ENCODE measurements around the gene FFAR1. TPM values are rescaled to one million over a fixed set of nuclear protein-coding genes. Genes with fewer than 3 reads are reported as not detected.

The FFAR1 gene
- total RNA-seq, 2 experiments from 2014 or later, result 0.08 TPM; not detected in 1

Other genes starting within 250 kb of the FFAR1 start
- gene FXYD3, start 232.1 kb upstream of the FFAR1 start, total RNA-seq, result not detected
- not detected for gene LGI4, start 212.8 kb upstream of the FFAR1 start, total RNA-seq
- gene FXYD1, start 209.1 kb upstream of the FFAR1 start, total RNA-seq, result 1 to 10 TPM; 1.1 TPM
- under 1 TPM; 0.54 to 0.62 TPM for gene FXYD7, start 204.6 kb upstream of the FFAR1 start, total RNA-seq
- gene FXYD5, start 193.2 kb upstream of the FFAR1 start, total RNA-seq, result 100 to 1,000 TPM; 272 to 275 TPM
- gene FAM187B, start 119.2 kb upstream of the FFAR1 start, total RNA-seq, result not detected
- gene LSR, start 98.9 kb upstream of the FFAR1 start, total RNA-seq, result 10 to 100 TPM; 40.6 to 43.9 TPM
- gene USF2, start 78.9 kb upstream of the FFAR1 start, total RNA-seq, result 100 to 1,000 TPM; 105 to 109 TPM
- gene HAMP, start 65.4 kb upstream of the FFAR1 start, total RNA-seq, result under 1 TPM; 0.32 to 0.37 TPM
- under 1 TPM; 0.20 to 0.29 TPM for gene MAG, start 55.7 kb upstream of the FFAR1 start, total RNA-seq
- 1 to 10 TPM; 3.0 to 3.2 TPM for gene CD22, start 18.7 kb upstream of the FFAR1 start, total RNA-seq
- 1 to 10 TPM; 1.2 to 1.3 TPM for gene FFAR3, start 10.6 kb downstream of the FFAR1 start, total RNA-seq
- under 1 TPM in 1 of 2 experiments, not detected in 1; 0.16 TPM for gene GPR42, start 23.2 kb downstream of the FFAR1 start, total RNA-seq
- gene FFAR2, start 100.4 kb downstream of the FFAR1 start, total RNA-seq, result not detected
- not detected for gene KRTDAP, start 142.6 kb downstream of the FFAR1 start, total RNA-seq
- 1 to 10 TPM; 1.4 to 1.5 TPM for gene DMKN, start 165.7 kb downstream of the FFAR1 start, total RNA-seq
- not detected for gene SBSN, start 180.4 kb downstream of the FFAR1 start, total RNA-seq
- gene GAPDHS, start 185.6 kb downstream of the FFAR1 start, total RNA-seq, result not detected
- gene TMEM147, start 197.7 kb downstream of the FFAR1 start, total RNA-seq, result 10 to 100 TPM; 74.4 to 81.6 TPM
- gene ATP4A, start 215.8 kb downstream of the FFAR1 start, total RNA-seq, result not detected
- not detected for gene PMIS2, start 238.3 kb downstream of the FFAR1 start, total RNA-seq